DMS 273 (cell line): ENCODE data around the gene PLEKHN1.

ENCODE experiments used
- DNase-seq: peaks from one replicate; lab custom pipeline; 2025; ENCODE audit not compliant: unreplicated experiment; lab: John Stamatoyannopoulos, UW

The PLEKHN1 gene

DNA sequence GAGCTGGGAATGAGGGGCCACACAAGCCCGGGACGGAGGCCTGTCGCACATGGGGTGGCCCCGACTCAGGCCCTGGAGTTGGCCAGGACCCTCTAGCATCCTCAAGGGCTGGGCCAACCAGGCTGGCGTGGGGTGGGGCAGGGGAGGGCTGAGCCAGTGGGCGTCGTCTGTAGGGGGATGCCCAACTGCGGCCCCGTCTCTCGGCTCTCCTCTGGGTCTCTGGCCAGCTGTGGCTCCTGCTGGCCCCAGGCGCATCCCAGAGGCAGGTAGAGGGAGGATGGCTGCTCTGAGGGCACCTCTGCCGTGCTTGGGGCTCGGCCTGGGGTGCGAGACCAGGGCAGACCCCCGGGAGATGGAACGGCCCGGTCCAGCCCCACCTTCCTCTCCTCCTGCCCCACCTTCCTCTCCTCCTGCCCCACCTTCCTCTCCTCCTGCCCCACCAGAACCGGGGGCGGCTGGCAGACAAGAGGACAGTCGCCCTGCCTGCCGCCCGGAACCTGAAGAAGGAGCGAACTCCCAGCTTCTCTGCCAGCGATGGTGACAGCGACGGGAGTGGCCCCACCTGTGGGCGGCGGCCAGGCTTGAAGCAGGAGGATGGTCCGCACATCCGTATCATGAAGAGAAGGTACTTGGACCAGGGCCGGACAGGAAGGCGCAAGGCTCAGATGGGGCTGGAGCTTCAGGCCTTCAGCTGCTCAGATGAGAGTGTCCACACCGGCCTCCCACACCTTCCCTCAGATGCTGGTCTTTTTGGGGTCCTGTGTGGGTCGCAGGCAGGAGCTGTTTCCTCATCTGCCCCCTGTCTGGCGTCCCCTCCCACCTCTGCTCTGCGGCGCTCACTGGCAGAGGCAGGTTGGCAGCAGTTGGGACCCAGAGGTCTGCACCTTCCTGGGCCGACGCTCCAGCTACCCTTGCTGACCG is 36.3 kb upstream of the PLEKHN1 start:
- DNase-seq = no peak

DNA sequence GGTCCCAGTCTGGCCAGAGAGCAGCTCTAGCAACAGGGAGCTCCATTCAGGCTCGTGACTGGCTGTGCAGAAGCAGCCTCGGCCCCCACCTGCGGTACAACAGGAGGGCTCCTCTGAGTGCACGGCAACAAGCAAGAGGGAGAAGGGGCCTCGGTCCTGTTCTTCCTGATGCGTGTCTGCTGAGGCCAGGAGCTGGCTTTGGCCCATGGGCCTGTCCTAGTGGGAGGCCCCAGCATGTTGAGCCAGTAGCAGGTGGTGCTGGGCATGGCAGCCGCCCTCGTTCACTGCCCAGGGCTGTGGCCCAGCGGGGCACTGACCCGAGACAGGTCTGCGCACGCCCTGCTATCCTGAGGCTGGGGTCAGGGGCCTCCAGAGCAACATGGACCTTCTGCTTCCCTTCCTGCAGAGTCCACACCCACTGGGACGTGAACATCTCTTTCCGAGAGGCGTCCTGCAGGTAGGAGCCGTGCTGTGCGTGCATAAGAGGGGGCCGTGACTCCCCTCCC is 35.6 kb upstream of the PLEKHN1 start:
- DNase-seq = no peak

DNA sequence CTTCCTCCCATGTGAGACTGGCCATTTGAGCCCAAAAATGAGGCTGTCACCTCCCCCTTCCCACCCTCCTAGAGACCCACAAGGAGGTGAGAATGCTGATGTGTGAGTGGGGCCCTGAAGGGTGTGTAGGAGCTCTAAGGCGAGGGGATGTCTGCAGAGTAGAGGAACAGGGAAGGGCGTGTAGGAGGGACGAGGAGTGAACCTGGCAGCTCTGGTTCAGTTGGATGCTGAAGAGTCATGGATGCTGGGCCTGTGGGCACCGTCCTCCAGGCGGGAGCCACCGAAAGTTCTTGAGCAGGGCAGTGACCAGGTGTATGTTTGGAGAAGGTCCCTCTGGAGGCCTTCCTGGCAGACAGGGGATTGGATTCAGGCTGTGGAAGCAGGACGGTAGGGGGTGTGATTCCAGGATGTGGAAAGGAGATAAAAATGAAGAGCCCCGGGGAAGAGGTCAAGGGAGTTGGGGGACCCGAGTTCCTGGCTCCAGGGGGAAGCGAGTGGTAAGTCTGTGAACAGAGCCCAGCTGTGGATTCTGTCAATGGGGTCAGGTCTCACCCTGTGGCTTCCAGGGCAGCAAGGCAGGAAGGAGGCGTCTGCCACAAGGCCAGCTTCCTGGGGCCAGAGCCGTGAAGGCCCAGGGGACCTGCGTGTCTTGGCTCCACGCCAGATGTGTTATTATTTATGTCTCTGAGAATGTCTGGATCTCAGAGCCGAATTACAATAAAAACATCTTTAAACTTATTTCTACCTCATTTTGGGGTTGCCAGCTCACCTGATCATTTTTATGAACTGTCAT is 34.7 kb upstream of the PLEKHN1 start:
- no peak for DNase-seq

DNA sequence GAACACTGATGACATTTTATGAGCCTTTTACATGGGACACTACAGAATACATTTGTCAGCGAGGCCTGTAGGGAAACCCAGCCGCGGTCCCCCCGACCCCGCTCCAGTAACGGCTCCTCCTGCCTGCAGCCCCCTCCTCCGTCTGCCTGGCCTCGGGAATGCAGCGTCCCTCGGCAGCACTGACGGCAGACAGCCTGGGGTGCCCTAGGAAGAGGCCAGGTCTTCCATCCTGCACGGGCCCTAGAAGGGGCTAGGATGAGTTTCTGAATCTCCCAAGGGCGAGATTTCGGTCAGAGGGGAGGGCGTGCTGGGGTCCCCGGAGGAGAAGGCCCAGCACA is 34.1 kb upstream of the PLEKHN1 start:
- DNase-seq = no peak

DNA sequence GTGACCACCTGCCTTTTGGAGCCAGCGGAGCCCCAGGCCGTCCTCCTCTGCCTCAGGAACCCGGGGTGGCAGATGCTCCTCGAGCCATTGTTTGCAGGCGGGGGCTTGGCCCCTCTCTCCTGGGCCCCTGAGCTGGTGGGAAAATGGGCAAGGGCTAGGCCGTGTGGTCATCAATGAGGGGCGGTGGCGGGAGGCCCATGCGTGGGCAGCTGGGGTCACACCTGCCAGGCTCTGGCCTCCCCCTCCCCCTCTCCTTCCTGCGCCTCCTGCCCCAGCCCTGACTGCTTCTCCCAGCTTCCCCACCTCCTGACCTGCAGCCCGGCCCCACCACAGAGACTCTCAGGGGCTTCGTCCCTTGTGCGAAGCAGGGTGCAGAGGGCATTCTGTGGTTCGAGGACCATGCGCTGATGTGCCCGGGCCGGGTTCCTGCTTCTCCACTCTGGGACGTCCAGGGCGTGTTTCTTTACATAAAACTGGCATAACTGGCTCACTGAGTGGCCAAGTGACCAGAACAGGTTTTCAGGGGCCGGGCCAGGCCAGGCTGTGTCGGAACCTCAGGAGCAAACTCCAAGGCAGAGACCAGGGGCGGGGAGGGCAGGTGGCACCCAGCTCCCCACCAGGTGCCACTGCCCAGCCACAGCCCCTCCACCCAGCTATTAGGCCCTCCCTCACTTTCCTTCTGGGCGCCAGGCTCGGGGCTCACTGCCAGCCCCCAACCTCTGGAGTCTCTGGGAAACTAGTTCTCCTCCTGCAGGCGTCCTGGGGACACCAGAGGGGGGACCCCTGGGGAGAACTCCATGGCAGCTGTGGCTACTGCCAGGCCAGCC is 33.3 kb upstream of the PLEKHN1 start:
- no peak for DNase-seq

DNA sequence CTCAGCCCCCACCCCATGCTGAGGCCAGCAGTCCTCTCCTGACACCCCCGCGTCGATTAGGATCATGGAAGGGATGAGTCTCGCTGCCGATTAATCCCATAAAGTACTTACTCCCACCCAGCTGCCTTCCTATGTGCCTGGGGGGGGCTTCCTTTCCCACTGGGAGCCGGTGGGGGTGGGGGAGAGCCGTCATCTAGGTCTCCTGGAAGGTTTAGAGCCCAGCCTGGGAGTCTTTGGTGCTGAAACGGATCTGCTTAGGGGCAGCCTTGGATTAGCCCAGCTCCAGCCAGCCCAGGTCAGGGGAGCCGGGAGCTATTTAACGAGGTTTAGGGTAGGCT is 32.7 kb upstream of the PLEKHN1 start:
- DNase-seq = no peak

DNA sequence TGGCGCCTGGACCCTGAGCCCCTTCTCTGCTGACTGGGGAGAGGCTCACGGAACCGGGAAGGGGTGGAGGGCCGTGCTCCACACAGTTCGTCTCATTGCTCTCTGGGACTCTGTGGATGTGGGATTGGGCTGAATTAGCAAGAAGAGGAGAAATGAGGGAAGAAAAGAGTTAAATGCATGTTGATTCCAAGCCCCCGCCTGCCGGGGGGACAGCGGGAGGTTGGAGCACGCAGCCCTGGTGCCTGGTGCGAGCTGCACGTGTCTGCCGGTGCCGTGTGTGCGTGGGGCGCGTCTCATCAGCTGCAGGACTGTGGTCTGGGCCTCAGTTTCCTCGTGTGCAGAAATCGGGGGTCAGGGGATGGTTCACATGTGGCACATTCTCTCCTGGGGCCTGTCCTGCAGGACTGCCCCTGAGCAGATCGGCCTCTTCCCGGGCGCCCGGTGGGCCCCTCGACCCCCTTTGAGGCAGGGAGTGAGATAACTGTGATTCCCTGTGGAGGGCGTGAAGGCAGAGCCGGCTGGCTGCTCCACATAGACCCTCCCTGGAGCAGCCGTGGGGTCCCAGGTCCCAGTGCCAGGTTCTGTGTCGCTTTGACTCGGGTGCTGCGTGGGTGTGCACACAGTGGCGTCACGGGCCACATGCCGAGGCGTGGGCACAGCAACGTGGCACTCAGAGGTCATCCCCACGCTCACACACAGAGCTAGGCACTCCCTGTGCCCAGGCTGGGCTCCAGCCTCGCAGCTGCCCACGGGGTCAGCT is 31.1 kb upstream of the PLEKHN1 start:
- DNase-seq = no peak

DNA sequence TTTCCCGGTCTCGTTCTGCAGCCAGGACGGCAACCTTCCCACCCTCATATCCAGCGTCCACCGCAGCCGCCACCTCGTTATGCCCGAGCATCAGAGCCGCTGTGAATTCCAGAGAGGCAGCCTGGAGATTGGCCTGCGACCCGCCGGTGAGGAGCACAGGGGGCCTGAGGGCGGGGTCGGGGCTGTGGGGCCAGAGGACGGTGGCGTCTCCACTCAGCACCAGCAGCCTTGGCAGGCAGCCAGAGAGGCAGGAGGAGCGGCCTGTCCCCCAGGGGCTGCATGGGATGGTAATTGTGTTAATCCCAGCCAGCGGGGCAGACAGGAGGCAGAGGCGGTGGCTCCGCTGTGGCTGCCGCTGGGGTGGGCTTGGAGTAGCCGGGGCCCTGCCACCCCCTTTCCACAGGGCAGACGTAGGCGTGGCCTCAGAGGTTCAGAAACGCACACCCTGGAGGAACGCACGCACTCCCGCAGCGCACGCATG is 30.5 kb upstream of the PLEKHN1 start:
- peak; percentile 95 for DNase-seq

DNA sequence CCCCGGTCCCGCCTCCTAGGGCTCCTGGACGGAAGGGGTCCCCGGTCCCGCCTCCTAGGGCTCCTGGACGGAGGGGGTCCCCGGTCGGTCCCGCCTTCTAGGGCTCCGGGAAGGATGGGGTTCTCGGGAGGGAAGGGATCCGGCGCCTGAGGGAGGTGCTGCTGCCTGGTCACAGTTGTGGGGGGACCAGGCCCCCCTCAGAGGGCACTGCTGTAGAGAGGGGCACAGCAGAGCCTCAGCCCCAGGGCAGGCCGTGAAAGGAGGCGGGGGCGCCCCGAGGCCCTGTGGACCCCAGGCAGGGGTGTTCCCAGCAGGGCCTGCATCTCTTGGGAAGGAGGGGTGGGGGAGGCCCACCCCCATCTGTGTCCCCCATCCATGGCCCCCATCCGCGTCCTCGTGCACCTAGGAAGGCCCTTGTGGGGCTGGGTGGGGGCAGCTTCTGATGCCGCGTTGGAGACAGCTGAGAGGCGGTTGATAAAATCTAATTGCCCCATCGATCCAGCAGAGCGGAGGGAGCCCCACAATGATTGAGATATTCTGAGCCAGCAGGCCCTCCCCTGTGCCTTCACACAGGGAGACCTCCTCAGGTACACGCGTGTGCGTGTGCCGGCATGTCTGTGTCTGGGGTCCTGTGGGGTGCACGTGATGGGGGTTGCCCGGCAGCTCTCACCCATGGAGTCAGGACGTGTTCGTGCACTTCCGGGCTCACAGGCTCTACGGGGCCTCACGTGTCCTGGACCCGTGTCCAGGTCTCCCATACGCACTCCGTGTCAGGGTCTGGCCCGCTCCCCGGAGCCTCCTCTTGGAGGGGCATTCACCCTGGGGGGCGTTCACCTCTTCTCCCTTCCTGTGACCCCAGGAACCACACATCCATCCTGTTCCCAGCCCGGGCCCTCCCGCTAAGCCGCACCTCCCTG is 29.7 kb upstream of the PLEKHN1 start:
- no peak for DNase-seq

DNA sequence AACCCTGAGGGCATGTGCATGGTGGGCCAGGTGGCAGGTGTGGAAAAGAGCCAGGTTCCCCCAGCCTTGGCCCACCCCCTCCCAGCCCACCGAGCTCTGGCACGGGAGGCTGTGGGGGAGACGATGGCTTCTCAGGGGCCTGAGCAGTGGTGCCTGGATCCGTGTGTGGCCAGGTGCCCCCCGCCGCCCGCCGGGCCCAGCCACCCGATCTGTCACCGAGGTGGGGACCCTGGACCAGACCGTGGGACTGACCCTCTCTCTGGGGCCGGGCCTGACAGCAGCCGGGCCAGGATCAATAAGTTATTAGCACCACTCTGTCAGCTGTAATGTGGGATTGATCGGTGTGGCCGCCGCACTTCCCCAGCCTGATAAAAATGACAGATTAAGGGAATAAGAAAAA is 28.8 kb upstream of the PLEKHN1 start:
- DNase-seq = no peak

DNA sequence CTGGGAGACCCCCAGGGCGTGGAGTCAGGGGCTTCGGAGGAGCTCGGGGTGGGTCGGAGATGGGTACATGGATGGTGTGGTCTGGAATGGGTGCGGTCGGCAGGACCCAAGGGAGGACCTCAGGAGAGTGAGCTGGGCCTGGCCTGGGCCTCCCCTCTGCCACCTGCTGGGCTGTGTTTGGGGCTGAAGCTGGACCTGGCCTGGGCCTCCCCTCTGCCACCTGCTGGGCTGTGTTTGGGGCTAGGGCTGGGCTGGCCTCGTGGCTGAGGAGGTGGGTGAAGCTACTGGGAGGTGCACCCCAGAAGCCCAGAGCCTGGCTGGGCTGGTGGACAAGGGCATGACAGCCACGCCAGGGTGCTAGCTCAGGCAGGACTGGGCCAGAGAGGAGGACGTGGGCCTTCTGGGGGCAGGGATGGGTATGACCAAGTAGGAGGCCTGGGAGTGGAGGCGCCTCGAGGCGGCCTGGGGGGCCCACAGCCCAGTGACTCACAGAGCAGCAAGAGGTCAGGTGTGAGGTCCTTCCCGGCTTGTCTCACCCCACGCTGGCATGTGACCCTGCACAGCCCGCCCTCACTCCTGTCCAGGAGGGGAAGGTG is 28.1 kb upstream of the PLEKHN1 start:
- no peak for DNase-seq

DNA sequence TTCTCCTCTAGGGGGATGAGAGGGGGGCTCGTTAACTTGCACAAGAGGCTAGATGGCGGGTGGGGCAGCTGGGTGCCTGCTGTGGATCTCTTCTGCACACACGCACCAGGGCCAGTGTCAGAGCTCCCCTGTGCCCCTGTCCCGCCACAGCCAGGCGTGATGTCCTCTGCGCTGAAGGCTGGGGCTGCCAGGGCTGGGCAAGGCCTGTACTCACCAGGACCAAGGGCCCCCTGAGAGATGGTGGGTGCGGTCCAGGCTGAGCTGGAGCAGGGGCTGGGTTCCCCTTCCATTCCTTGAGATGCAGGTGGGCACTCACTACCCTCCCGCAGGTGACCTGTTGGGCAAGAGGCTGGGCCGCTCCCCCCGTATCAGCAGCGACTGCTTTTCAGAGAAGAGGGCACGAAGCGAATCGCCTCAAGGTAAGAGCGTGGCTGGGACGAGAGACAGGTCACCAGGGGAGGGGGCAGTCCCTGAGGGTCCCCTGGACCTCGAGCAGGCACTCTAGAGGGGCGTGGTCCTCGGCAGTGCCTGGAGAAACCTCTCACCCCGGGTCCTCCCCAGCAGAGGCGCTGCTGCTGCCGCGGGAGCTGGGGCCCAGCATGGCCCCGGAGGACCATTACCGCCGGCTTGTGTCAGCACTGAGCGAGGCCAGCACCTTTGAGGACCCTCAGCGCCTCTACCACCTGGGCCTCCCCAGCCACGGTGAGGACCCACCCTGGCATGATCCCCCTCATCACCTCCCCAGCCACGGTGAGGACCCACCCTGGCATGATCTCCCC is 27.4 kb upstream of the PLEKHN1 start:
- DNase-seq = peak; percentile 61

DNA sequence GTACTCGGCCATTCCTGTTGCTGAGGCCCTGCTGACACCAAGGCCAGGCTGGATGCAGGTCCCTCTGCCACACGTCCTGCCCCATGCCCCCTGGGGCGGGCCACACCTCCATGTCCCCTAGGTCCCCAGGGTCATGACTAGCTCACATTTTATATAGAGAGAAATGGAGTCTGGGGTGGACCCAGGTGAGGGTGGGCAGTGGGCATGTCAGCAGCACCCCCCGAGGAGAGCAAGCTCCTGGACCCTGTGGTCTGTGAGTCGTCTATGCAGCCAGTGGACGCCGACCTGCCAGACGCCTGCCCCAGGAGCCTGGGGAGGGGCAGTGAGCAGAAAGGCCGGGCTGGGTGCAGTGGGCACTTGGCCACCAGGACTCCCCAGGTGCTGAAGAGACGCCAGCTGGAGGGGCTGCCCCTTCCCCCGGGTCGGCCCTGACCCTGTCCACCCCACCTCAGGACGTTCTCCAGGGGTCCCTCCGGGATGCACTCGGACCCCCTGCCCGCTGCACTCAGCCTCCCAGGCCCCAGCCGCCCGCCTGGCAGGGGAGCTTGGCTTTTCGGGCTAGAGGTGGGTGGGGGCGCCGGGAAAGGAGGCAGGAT is 26.7 kb upstream of the PLEKHN1 start:
- DNase-seq = no peak

DNA sequence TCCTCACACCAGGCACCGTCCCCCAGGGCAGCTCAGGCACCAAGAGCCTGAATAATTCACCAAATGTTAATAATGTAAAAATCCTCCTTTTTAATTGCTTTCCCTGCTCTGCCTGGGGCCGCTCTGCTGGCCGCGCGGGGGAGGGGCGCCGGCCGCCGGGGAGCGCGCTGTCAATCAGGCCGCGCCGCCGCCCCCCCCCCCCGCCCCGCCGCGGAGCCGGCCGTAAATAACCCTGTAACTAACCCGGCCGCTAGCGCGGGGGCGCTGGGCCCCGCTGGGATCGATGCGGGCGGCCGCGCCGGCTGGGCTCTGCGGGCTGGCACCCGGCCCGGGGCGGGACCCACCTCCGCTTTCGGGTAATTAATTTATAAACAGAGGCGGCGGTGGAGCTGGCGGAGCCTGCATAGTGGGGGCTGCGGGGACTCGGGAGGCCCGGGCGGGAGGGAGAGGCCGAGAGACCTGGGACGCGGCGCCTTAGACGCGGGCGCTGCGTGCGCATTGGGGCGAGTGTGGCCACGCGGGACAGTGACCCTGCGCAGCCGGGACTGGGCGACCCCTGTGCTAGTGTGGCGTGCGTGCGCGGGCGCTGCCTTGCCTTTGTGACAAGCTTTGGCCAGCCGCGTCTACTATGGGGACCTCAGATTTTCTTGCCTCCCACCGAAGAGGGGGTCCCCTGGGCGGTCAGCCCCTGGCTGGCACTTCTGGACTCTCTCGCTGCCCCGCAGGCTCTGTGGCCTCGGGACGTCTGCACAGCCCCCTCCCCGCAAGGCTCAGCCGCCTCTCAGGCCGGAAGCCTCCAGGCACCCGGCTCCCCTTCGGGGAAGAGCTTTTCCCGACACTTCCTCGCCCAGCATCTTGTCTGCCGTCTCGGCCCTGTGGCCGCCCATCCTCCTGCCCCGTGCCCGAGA is 25.9 kb upstream of the PLEKHN1 start:
- DNase-seq = peak; percentile 95

DNA sequence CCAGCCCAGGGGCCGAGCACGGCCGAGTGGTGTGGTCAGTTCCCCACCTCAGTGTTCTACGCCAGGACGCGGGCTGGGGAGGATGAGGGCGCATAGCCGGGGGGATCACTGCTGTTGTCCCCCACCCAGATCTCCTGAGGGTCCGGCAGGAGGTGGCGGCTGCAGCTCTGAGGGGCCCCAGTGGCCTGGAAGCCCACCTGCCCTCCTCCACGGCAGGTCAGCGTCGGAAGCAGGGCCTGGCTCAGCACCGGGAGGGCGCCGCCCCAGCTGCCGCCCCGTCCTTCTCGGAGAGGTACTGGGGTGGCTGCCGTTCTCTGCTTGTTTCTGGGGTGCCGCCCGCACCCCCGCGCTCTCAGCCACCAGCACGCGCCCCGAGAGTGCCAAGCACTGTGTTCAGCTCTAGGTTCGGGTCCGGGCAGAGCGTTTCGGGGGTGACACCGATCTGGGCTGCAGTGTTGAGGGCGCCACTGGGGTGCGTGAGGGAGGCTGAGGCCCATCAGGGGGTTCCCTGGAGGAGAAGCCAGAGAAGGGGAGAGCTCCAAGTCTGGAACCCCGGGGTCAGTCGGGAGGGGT is 25.2 kb upstream of the PLEKHN1 start:
- no peak for DNase-seq

DNA sequence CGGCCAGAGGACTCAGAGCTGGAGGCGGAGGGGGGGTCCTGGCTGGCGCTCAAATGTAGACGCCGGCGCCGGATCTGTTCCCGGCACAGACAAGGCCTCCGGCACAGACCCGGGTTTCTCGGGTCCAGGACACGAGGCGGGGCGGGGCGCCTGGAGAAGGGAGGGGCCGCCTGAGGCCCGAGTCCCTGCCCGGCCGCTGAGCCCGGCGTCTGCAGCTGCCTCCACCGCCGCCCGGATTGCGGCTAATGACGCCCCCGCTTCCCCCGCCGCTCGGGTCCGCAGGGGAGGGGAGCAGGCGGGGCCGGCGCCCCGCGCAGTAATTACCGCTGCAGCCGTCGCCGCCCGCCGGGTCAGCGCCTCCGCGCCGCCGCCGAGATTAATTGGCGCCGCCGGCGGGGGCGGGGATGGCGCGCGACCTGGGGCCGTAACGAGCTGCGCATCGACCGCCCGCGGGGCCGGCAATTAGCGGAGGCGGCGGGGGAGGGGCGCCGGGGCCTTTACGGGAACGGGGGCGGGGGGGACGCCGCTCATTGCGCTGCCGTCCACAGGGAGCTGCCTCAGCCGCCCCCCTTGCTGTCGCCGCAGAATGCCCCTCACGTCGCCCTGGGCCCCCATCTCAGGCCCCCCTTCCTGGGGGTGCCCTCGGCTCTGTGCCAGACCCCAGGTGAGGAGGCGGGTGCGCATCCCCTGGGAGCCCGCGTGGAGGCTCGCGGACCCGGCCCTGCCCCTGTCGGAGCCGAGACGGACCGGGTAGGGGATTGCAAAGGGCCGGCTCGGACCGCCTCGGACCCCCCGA is 24.5 kb upstream of the PLEKHN1 start:
- DNase-seq = peak; percentile 97
